K562 (cell line): ENCODE results near the gene U2SURP. TPM values are rescaled to one million over a fixed set of nuclear protein-coding genes. Genes with fewer than 3 reads are reported as not detected.
A peak's percentile ranks its signal among the peaks of the same experiment; 100 is the strongest.

ENCODE experiments used
- ZNF407 ChIP-seq: fragments of 450-650 bp; IDR thresholded peaks from 2 replicates; pipeline ENCODE4 v1.6.1; 2016; ENCODE audit warnings: low read depth
- polyA plus RNA-seq, 8 experiments: library from polyadenylated mRNA; depleted of rRNA in 4 of 8; stranded (reverse) in 5 of 8; unstranded in 3 of 8; fragments of >200 nt; fragmentation: Nextera tagmentation in 2 of 8; fragmentation: Illumina TruSeq in 1 of 8; extraction: Ambion mirVana in 2 of 8; extraction: Trizol in 1 of 8; gene quantifications; 2 replicates each; pipeline versions ENCODE4 v1.2.1 to v1.2.3, GENCODE V29; 2011 to 2014; ENCODE audit warnings: inconsistent platforms in 1 of 8, missing spikeins in 1 of 8
- total RNA-seq, 7 experiments: library from RNA; depleted of rRNA in 6 of 7; stranded (reverse); fragments of >200 nt in 6 of 7; fragmentation: Illumina TruSeq in 2 of 7; extraction: Trizol in 2 of 7; gene quantifications; 2 replicates each; pipeline versions ENCODE4 v1.2.1 to v1.2.3, GENCODE V29; 2011 to 2021; ENCODE audit warnings: low replicate concordance in 1 of 7

Gene U2SURP
- total and polyA plus RNA-seq, 9 of the 15 experiments (the other 6 are each of a cell fraction or from before 2014, with no cell fraction given), result 128 to 322 (median 191) TPM

- TF ChIP-seq ZNF407, result peak; percentile 58; the same call in 1 of the 2 replicates
Observed at GRCh38 chr3:142975316-142975995, 25.9 kb upstream of the U2SURP start (continued).
